Measurements from ENCODE around the gene DFFA. TPM values are rescaled to one million over a fixed set of nuclear protein-coding genes. Genes with fewer than 3 reads are reported as not detected.

The DFFA gene
- total RNA-seq, 1 donor from 2014 or later, result 28.6 TPM

DNA sequence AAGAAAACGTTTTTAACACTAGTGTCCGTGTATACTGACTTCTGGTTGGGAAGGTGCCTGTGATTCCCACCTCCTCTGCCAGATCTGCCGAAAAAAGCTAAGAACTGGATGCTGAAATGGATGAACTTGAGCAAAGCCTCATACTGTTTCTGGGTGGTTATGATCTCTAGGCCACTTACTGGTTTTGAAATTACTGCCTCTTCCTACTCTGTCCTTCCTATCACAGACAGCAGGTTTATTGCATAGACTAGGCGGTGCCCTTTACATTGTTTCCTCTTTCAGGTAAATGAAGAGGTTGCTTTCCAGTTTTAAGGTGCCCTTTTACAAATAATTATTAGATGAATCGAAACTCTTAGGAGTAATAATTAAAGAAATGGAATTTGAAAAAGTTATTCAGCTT, 29.9 kb upstream of the DFFA start:
- H3K36me3 ChIP-seq, result no peaks in the 10 kb centered on the region
- no peak overlapping the region for H3K4me3 ChIP-seq
- H3K27me3 ChIP-seq (ENCODE audit: low read depth), result no peaks in the 10 kb centered on the region
- no peak overlapping the region for H3K27ac ChIP-seq (replicated peaks)
- H3K9me3 ChIP-seq (replicated peaks), result no peaks in the 10 kb centered on the region
- peaks cover 5% of the 10 kb centered on the region for H3K4me1 ChIP-seq
- DNase-seq, result no peak
- intact Hi-C loops (cut with micrococcal nuclease), result loop anchor here (10.0 kb wide), 1 partner anchor 363 kb away; no protein-coding TSS in a partner anchor
- TF ChIP-seq, protein P1, sequence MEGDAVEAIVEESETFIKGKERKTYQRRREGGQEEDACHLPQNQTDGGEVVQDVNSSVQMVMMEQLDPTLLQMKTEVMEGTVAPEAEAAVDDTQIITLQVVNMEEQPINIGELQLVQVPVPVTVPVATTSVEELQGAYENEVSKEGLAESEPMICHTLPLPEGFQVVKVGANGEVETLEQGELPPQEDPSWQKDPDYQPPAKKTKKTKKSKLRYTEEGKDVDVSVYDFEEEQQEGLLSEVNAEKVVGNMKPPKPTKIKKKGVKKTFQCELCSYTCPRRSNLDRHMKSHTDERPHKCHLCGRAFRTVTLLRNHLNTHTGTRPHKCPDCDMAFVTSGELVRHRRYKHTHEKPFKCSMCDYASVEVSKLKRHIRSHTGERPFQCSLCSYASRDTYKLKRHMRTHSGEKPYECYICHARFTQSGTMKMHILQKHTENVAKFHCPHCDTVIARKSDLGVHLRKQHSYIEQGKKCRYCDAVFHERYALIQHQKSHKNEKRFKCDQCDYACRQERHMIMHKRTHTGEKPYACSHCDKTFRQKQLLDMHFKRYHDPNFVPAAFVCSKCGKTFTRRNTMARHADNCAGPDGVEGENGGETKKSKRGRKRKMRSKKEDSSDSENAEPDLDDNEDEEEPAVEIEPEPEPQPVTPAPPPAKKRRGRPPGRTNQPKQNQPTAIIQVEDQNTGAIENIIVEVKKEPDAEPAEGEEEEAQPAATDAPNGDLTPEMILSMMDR (IDR thresholded peaks at IDR 0.05; ENCODE audit: borderline replicate concordance), result no peak

DNA sequence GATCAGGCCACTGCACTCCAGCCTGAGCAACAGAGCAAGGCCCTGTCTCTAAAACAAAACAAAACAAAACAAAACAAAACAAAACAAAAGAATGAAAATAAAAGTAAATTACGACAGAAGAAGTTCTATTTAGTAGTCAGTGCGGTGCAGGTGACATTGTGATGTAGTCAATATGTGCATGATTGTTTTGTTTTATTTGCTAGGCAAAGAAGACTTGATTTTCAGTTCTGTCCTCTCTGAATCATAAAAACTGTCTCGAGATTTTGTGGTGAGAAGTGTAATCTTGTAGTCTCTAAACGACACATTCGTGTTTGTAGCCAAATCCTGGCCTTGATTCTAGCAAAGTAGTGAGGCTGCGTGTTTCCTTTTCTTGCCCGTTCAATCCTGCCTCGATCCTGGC, 25.9 kb upstream of the DFFA start:
- H3K9me3 ChIP-seq (replicated peaks), result no peaks in the 10 kb centered on the region
- DNase-seq, result no peak
- H3K4me1 ChIP-seq, result peaks cover 29% of the 10 kb centered on the region
- no peak overlapping the region for H3K4me3 ChIP-seq
- H3K27ac ChIP-seq (replicated peaks), result no peak overlapping the region
- intact Hi-C loops (cut with micrococcal nuclease), result no loop called here
- TF ChIP-seq, protein P1 (IDR thresholded peaks at IDR 0.05; ENCODE audit: borderline replicate concordance), result no peak
- peaks cover 7% of the 10 kb centered on the region for H3K36me3 ChIP-seq
- H3K27me3 ChIP-seq (ENCODE audit: low read depth), result no peaks in the 10 kb centered on the region

DNA sequence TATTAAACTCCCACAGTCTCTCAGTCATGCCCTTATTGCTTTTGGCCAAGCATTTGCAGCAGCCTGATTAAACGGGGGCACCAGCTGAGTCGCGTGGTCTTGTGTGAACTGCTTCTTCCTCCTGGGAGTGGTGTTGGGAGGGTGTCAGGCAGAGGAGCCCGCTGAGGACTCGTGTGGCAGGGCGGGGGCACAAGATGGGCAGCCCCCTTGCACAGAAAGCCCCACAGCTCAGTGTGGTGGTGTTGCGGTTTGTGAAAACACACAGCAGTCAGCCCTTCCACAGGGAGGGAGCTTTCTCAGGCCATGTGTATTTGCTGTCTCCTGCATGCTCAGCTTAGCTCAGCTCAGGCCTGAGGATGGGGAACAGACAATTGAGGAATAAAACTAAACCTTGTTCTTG, 24.8 kb upstream of the DFFA start:
- H3K4me1 ChIP-seq, result peaks cover 29% of the 10 kb centered on the region
- H3K9me3 ChIP-seq (replicated peaks), result no peaks in the 10 kb centered on the region
- no peak overlapping the region for H3K4me3 ChIP-seq
- no peak overlapping the region for H3K27ac ChIP-seq (replicated peaks)
- H3K36me3 ChIP-seq, result peaks cover 7% of the 10 kb centered on the region
- TF ChIP-seq, protein P1 (IDR thresholded peaks at IDR 0.05; ENCODE audit: borderline replicate concordance), result no peak
- H3K27me3 ChIP-seq (ENCODE audit: low read depth), result no peaks in the 10 kb centered on the region
- no peak for DNase-seq
- intact Hi-C loops (cut with micrococcal nuclease), result no loop called here

DNA sequence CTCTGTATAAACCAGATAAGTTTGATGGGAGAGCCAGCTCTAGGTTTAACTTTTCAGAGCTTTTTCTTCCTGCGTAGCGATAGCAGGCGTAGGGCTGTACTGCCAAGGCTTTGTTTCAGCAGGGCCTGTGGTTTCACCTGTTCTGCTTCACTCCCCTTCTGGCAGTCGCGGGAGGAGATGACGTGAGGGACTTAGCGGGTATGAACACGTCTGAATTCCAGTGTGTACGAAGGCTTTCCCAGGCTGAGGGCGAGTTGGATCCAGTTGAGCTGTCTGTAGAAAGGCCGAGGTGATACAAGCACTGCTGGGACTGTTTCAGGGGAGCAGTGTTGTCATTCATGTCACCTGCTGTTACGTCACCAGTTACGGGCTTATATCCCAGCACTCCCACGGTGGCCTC, 23.6 kb upstream of the DFFA start:
- no peak for DNase-seq
- Histone ChIP-seq H3K4me1 (peaks cover 29% of the 10 kb centered on the region), H3K9me3 (replicated peaks) (no peaks in the 10 kb centered on the region), H3K27me3 (ENCODE audit: low read depth) (no peaks in the 10 kb centered on the region), H3K36me3 (peaks cover 7% of the 10 kb centered on the region), H3K27ac (replicated peaks) (peak overlapping the region; percentile 70), H3K4me3 (peak overlapping the region; percentile 45)
- intact Hi-C loops (cut with micrococcal nuclease), result no loop called here
- TF ChIP-seq, protein P1 (IDR thresholded peaks at IDR 0.05; ENCODE audit: borderline replicate concordance), result no peak

DNA sequence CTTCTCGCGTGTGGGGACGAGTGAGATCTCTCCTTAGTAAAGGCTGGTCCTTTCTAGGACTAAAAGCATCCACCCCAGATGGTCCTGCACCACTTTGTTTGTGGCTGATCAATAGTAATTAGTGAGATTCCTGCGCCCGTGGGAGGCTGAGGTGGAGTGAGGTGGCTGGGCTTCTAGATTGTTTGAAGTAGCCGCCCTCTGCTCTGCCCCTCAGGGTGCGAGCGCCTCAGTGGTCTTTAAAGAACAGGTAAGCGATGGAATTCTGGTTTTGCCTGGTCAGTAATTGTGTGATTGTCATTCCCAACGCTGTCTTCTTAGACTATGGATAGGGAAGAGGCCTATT, 23.1 kb upstream of the DFFA start:
- peaks cover 7% of the 10 kb centered on the region for H3K36me3 ChIP-seq
- no peaks in the 10 kb centered on the region for H3K9me3 ChIP-seq (replicated peaks)
- no peak for DNase-seq
- intact Hi-C loops (cut with micrococcal nuclease), result no loop called here
- peak overlapping the region; percentile 70 for H3K27ac ChIP-seq (replicated peaks)
- peak overlapping the region; percentile 45 for H3K4me3 ChIP-seq
- H3K27me3 ChIP-seq (ENCODE audit: low read depth), result no peaks in the 10 kb centered on the region
- H3K4me1 ChIP-seq, result peaks cover 30% of the 10 kb centered on the region
- TF ChIP-seq, protein P1 (IDR thresholded peaks at IDR 0.05; ENCODE audit: borderline replicate concordance), result no peak
